Endothelial cell of umbilical vein (primary cell): ENCODE data around the gene ARHGAP32.
"Not testable (repeated sequence)": the region's sequence is repeated elsewhere in the genome, so short reads cannot be mapped to it uniquely, and the experiment has no call there.

Experiments
- EZH2 ChIP-seq: IDR thresholded peaks from 2 replicates; pipeline ENCODE4 v1.6.1; 2012; ENCODE audit warnings: borderline replicate concordance, low read depth, mild to moderate bottlenecking, moderate library complexity, low read length, inconsistent platforms; ENCODE audit not compliant: severe bottlenecking
- FOS ChIP-seq: IDR thresholded peaks from 2 replicates; pipeline ENCODE4 v1.6.1; 2011; ENCODE audit warnings: mild to moderate bottlenecking, low read length, moderate library complexity, borderline replicate concordance; ENCODE audit not compliant: insufficient read depth
- GATA2 ChIP-seq: IDR thresholded peaks from 2 replicates; pipeline ENCODE4 v1.7.0; 2011; ENCODE audit warnings: low read depth, mild to moderate bottlenecking, moderate library complexity, mixed read lengths, low read length; ENCODE audit not compliant: insufficient read length, insufficient read depth
- JUN ChIP-seq: IDR thresholded peaks from 2 replicates; pipeline ENCODE4 v1.6.1; 2011; ENCODE audit warnings: borderline replicate concordance, low read depth; ENCODE audit not compliant: insufficient read length, insufficient read depth
- MYC ChIP-seq: IDR thresholded peaks from one replicate; pipeline ENCODE4 v1.6.1; 2011; ENCODE audit warnings: mild to moderate bottlenecking, low read depth, low read length
- POLR2A ChIP-seq: IDR thresholded peaks from 2 replicates; pipeline ENCODE4 v1.6.1; 2012; ENCODE audit warnings: low read depth, mild to moderate bottlenecking, control low read depth, low read length
- POLR2AphosphoS5 ChIP-seq: IDR thresholded peaks from 2 replicates; pipeline ENCODE4 v1.6.1; 2012; ENCODE audit warnings: low read depth, mild to moderate bottlenecking, control low read depth, low read length, moderate library complexity; ENCODE audit not compliant: insufficient read depth
- TF ChIP-seq, protein P1 (sequence below), 2 donors: IDR thresholded peaks; 1 replicate in 1 of 2; 2 replicates in 1 of 2; pipeline ENCODE4 v1.5.1; 2011; ENCODE audit warnings: low read length in 2 of 2, mild to moderate bottlenecking in 2 of 2, moderate library complexity in 2 of 2, control low read depth in 1 of 2, inconsistent platforms in 1 of 2, low read depth in 1 of 2; ENCODE audit not compliant: insufficient read depth in 1 of 2; ENCODE audit errors: extremely low read depth in 1 of 2
- TF ChIP-seq, protein P2 (sequence below): IDR thresholded peaks from 2 replicates; pipeline ENCODE4 v1.6.1; 2011; ENCODE audit not compliant: insufficient read depth, insufficient read length

DNA sequence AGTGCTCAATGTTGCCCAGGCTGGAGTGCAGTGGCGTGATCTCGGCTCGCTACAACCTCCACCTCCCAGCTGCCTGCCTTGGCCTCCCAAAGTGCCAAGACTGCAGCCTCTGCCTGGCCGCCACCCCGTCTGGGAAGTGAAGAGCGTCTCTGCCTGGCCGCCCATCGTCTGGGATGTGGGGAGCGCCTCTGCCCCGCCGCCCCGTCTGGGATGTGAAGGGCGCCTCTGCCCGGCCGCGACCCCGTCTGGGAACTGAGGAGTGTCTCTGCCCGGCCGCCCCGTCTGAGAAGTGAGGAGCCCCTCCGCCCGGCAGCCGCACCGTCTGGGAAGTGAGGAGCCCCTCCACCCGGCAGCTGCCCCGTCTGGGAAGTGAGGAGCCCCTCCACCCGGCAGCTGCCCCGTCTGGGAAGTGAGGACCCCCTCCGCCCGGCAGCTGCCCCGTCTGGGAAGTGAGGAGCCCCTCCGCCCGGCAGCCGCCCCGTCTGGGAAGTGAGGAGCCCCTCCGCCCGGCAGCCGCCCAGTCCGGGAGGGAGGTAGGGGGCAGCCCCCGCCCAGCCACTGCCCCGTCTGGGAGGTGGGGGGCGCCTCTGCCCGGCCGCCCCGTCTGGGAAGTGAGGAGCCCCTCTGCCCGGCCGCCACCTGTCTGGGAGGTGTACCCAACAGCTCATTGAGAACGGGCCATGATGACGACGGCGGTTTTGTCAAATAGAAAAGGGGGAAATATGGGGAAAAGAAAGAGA is 63.1 kb downstream of the ARHGAP32 start:
- not testable (repeated sequence) for TF ChIP-seq POLR2AphosphoS5, POLR2A, EZH2, GATA2, JUN, MYC, FOS
- TF ChIP-seq, protein P1, sequence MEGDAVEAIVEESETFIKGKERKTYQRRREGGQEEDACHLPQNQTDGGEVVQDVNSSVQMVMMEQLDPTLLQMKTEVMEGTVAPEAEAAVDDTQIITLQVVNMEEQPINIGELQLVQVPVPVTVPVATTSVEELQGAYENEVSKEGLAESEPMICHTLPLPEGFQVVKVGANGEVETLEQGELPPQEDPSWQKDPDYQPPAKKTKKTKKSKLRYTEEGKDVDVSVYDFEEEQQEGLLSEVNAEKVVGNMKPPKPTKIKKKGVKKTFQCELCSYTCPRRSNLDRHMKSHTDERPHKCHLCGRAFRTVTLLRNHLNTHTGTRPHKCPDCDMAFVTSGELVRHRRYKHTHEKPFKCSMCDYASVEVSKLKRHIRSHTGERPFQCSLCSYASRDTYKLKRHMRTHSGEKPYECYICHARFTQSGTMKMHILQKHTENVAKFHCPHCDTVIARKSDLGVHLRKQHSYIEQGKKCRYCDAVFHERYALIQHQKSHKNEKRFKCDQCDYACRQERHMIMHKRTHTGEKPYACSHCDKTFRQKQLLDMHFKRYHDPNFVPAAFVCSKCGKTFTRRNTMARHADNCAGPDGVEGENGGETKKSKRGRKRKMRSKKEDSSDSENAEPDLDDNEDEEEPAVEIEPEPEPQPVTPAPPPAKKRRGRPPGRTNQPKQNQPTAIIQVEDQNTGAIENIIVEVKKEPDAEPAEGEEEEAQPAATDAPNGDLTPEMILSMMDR (IDR thresholded peaks at IDR 0.05; ENCODE audit: extremely low read depth in 1 of 2, insufficient read depth in 1 of 2, low read depth in 1 of 2, low read length in 2 of 2) = not testable (repeated sequence)
- TF ChIP-seq, protein P2, sequence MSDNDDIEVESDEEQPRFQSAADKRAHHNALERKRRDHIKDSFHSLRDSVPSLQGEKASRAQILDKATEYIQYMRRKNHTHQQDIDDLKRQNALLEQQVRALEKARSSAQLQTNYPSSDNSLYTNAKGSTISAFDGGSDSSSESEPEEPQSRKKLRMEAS = not testable (repeated sequence)
